Measurements from ENCODE around the gene MYO1A.

The MYO1A gene

DNA sequence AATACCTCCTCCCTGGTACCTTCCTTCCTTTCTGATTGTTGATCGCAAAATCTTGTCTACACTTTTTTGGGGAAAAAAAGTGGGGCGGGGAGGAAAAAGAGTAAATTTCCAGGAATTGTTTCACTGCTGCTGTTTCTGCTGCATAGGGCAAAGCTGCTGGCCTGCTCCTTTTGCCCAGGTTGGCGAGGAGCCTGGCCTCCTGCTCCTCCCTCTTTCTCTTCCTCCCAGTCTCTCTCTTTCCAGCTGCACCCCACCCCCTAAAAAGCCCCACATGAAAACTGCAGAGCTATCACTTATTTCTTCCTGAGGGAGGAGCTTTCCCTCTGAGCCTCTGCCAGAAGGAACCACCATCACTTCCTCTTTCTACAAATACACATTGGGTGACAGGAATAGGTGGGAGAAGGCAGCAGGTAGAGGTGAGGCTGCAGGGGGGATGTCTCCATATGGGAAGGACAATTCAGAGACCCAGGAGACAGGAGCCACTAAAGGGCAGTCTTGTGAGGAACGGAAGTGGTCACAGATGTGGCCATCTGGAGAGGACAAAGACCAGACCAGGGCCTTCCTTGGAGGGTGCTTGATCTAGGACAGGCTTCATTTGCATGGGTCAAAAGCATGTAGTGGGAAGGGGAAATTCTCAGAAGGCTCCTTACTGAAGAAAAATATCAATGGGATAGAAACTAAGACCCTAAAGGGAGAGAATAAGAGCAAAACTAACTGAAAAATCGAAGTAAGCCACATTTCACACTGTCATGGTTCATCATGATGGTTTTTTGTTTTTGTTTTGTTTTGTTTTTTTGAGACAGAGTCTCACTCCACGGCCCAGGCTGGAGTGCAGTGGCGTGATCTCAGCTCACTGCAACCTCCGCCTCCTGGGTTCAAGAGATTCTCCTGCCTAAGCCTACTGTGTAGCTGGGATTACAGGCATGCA lies 58.3 kb downstream of the MYO1A start:
- H3K4me2 ChIP-seq (ENCODE audit: insufficient read depth, low read length), result no peak overlapping the region
- no peaks in the 10 kb centered on the region for H3K9me3 ChIP-seq (ENCODE audit: insufficient read depth, low read length, severe bottlenecking)
- no peak overlapping the region for H3K27ac ChIP-seq (ENCODE audit: low read length)
- DNase-seq (no peak), ATAC-seq (ENCODE audit: insufficient read depth, low read depth) (no peak)
- peaks cover 8% of the 10 kb centered on the region for H3K4me1 ChIP-seq (ENCODE audit: insufficient read depth, low read length)
- H3K27me3 ChIP-seq (ENCODE audit: insufficient read depth, low read length, poor library complexity), result no peaks in the 10 kb centered on the region
- no peaks in the 10 kb centered on the region for H4K20me1 ChIP-seq (ENCODE audit: insufficient read depth, low read length)
- H2AFZ ChIP-seq (ENCODE audit: low read depth, low read length), result no peak overlapping the region
- H3K4me3 ChIP-seq (ENCODE audit: low read depth in 1 of 2, low read length in 2 of 2), result no peak overlapping the region
- H3K9ac ChIP-seq (ENCODE audit: low read depth, low read length), result no peak overlapping the region
- no peaks in the 10 kb centered on the region for H3K79me2 ChIP-seq (ENCODE audit: insufficient read depth, low read length)
- 0 out of 2 replicates have a peak, but pooled peaks cover 6% of the 10 kb centered on the region for H3K36me3 ChIP-seq (ENCODE audit: insufficient read depth, low read length)
- TF ChIP-seq EZH2 (IDR thresholded peaks at IDR 0.05; ENCODE audit: borderline replicate concordance, low read depth, low read length, severe bottlenecking), result no peak
- TF ChIP-seq, protein P1, sequence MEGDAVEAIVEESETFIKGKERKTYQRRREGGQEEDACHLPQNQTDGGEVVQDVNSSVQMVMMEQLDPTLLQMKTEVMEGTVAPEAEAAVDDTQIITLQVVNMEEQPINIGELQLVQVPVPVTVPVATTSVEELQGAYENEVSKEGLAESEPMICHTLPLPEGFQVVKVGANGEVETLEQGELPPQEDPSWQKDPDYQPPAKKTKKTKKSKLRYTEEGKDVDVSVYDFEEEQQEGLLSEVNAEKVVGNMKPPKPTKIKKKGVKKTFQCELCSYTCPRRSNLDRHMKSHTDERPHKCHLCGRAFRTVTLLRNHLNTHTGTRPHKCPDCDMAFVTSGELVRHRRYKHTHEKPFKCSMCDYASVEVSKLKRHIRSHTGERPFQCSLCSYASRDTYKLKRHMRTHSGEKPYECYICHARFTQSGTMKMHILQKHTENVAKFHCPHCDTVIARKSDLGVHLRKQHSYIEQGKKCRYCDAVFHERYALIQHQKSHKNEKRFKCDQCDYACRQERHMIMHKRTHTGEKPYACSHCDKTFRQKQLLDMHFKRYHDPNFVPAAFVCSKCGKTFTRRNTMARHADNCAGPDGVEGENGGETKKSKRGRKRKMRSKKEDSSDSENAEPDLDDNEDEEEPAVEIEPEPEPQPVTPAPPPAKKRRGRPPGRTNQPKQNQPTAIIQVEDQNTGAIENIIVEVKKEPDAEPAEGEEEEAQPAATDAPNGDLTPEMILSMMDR (IDR thresholded peaks at IDR 0.05; ENCODE audit: borderline replicate concordance, extremely low read depth, low read length, poor library complexity, severe bottlenecking), result no peak

DNA sequence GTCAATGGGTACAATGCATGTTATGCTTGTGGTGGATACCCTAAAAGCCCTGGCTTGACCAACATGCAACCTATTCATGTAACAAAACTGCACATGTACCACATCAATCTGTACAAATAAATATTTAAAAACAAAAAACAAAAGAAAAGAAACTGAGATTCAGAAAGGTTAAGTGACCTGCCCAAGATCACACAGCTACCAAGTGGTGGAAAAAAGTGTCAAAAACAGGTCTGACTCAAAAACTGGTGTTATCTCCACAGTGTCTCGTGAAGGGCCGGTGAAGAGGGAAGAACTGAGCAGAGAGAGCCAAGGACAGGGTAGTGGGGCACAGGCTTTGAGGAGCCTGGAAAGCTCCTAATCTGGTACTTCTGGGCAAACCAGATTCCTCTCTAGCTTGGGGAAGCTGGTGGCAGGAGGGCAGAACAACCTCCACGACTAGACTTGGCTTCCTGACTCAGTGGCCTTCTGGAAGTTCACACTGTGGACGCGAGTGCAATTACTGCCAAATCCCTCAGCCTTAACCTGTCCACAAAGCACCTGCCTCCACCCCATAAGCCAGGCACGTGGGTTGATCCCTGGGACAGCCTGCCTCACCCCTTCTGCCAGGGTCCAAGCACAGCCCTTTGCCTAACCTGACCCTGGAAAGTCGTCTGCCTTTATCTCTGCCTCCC lies 59.1 kb downstream of the MYO1A start:
- H3K4me2 ChIP-seq (ENCODE audit: insufficient read depth, low read length), result no peak overlapping the region
- DNase-seq, result no peak

DNA sequence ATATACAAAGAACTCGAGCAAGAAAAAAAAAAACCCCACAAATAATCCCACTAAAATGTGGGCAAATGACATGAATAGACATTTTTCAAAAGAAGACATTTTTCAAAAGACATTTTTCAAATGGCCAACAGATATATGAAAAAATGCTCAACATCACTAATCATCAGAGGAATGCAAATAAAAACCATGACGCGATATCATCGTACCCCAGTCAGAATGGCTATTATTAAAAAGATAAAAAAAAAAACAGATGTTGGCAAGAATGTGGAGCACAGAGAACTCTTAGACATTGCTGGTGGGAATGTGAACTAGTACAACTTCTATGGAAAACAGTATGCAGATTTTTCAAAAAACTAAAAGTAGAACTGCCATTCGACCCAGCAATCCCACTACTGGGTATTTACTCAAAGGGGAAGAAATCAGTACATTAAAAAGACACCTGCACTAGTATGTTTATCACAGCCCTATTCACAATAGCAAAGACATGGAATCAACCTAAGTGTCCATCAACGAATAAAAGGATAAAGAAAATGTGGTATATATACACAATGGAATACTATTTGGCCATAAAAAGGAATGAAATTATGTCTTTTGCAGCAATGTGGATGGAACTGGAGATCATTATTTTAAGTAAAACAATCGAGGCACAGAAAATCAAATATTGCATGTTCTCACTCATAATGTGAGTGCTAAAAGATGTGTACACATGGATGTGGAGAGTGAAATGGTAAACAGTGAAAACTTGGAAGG lies 59.9 kb downstream of the MYO1A start:
- H3K9ac ChIP-seq (ENCODE audit: low read depth, low read length), result no peak overlapping the region
- TF ChIP-seq, protein P1 (IDR thresholded peaks at IDR 0.05; ENCODE audit: borderline replicate concordance, extremely low read depth, low read length, poor library complexity, severe bottlenecking), result no peak
- no peak for DNase-seq

More for the DNA sequence above, 59.1 kb downstream of the MYO1A start:
- no peak overlapping the region for H3K9ac ChIP-seq (ENCODE audit: low read depth, low read length)
- no peaks in the 10 kb centered on the region for H3K27me3 ChIP-seq (ENCODE audit: insufficient read depth, low read length, poor library complexity)
- H3K4me1 ChIP-seq (ENCODE audit: insufficient read depth, low read length), result peaks cover 8% of the 10 kb centered on the region
- no peaks in the 10 kb centered on the region for H3K9me3 ChIP-seq (ENCODE audit: insufficient read depth, low read length, severe bottlenecking)
- no peak overlapping the region for H3K4me3 ChIP-seq (ENCODE audit: low read depth in 1 of 2, low read length in 2 of 2)
- H3K27ac ChIP-seq (ENCODE audit: low read length), result no peak overlapping the region
- no peak overlapping the region for H2AFZ ChIP-seq (ENCODE audit: low read depth, low read length)
- 0 out of 2 replicates have a peak, but pooled peaks cover 6% of the 10 kb centered on the region for H3K36me3 ChIP-seq (ENCODE audit: insufficient read depth, low read length)
- no peak for TF ChIP-seq EZH2 (IDR thresholded peaks at IDR 0.05; ENCODE audit: borderline replicate concordance, low read depth, low read length, severe bottlenecking)
- TF ChIP-seq, protein P1 (IDR thresholded peaks at IDR 0.05; ENCODE audit: borderline replicate concordance, extremely low read depth, low read length, poor library complexity, severe bottlenecking), result no peak
- H3K79me2 ChIP-seq (ENCODE audit: insufficient read depth, low read length), result no peaks in the 10 kb centered on the region
- no peak for ATAC-seq (ENCODE audit: insufficient read depth, low read depth)
- no peaks in the 10 kb centered on the region for H4K20me1 ChIP-seq (ENCODE audit: insufficient read depth, low read length)

More for the DNA sequence above, 59.9 kb downstream of the MYO1A start:
- no peak overlapping the region for H3K4me3 ChIP-seq (ENCODE audit: low read depth in 1 of 2, low read length in 2 of 2)
- no peak overlapping the region for H3K4me2 ChIP-seq (ENCODE audit: insufficient read depth, low read length)
- H3K9me3 ChIP-seq (ENCODE audit: insufficient read depth, low read length, severe bottlenecking), result no peaks in the 10 kb centered on the region
- H3K4me1 ChIP-seq (ENCODE audit: insufficient read depth, low read length), result peaks cover 8% of the 10 kb centered on the region
- H3K36me3 ChIP-seq (ENCODE audit: insufficient read depth, low read length), result 0 out of 2 replicates have a peak, but pooled peaks cover under 1% of the 10 kb centered on the region
- H3K27me3 ChIP-seq (ENCODE audit: insufficient read depth, low read length, poor library complexity), result no peaks in the 10 kb centered on the region
- no peaks in the 10 kb centered on the region for H4K20me1 ChIP-seq (ENCODE audit: insufficient read depth, low read length)
- no peak overlapping the region for H2AFZ ChIP-seq (ENCODE audit: low read depth, low read length)
- ATAC-seq (ENCODE audit: insufficient read depth, low read depth), result no peak
- H3K27ac ChIP-seq (ENCODE audit: low read length), result no peak overlapping the region
- H3K79me2 ChIP-seq (ENCODE audit: insufficient read depth, low read length), result no peaks in the 10 kb centered on the region

Data from DND-41 (cell line).